A673 (cell line): ENCODE results near the gene NCR1. TPM values are rescaled to one million over a fixed set of nuclear protein-coding genes. Genes with fewer than 3 reads are reported as not detected.

Experiments
- BruUV-seq: library from RNA; stranded (reverse); fragments of 400-500 nt; replicated peaks from 2 replicates; lab custom pipeline; 2021; lab: Mats Ljungman, UMichigan
- CTCF ChIA-PET: fragments of 300-600 bp; sonication (Branson Sonifier 250); formaldehyde crosslinking; loops from one replicate; lab custom pipeline; 2022; ENCODE audit warnings: antibody characterized with exemption; lab: Charles Lee
- POLR2A ChIA-PET: fragments of 300-600 bp; sonication (Branson Sonifier 250); formaldehyde crosslinking; loops from one replicate; lab custom pipeline; 2022; ENCODE audit warnings: antibody characterized with exemption; ENCODE audit not compliant: low non-redundant PET; lab: Charles Lee
- DNase-seq: peaks from one replicate; pipeline ENCODE4 v3.0.0-alpha.2; 2015; ENCODE audit warnings: low spot score
- H3K27ac ChIP-seq: fragments of 200-600 bp; sonication (generic); 2 replicates; pipeline ENCODE4 v1.5.1; 2016; ENCODE audit warnings: mixed run types, low read depth, mild to moderate bottlenecking, mixed read lengths, antibody characterized with exemption, low read length; ENCODE audit not compliant: poor library complexity, severe bottlenecking
- H3K27me3 ChIP-seq: fragments of 200-600 bp; sonication (generic); replicated peaks from 2 replicates; pipeline ENCODE4 v1.6.1; 2017; ENCODE audit warnings: mixed run types, low read depth, mild to moderate bottlenecking, mixed read lengths, antibody characterized with exemption, low read length; ENCODE audit not compliant: insufficient read depth, poor library complexity
- H3K36me3 ChIP-seq: fragments of 200-600 bp; sonication (generic); 2 replicates; pipeline ENCODE4 v1.6.1; 2016; ENCODE audit warnings: mixed run types, mild to moderate bottlenecking, mixed read lengths, antibody characterized with exemption, low read length; ENCODE audit not compliant: insufficient read depth, poor library complexity, severe bottlenecking
- H3K4me1 ChIP-seq: fragments of 200-600 bp; sonication (generic); 2 replicates; pipeline ENCODE4 v1.6.1; 2017; ENCODE audit warnings: mixed run types, mild to moderate bottlenecking, mixed read lengths, antibody characterized with exemption, low read length; ENCODE audit not compliant: insufficient read depth, poor library complexity, severe bottlenecking
- H3K4me3 ChIP-seq: fragments of 200-600 bp; sonication (generic); 2 replicates; pipeline ENCODE4 v1.5.1; 2016; ENCODE audit warnings: low read depth, mixed run types, mild to moderate bottlenecking, mixed read lengths, low read length; ENCODE audit not compliant: poor library complexity, severe bottlenecking
- H3K9me3 ChIP-seq: fragments of 200-600 bp; sonication (generic); 2 replicates; pipeline ENCODE4 v1.6.1; 2016; ENCODE audit warnings: mixed run types, low read depth, mild to moderate bottlenecking, mixed read lengths, antibody characterized with exemption, low read length; ENCODE audit not compliant: poor library complexity, severe bottlenecking
- CTCF ChIP-seq: fragments of 300-800, 200-600 bp; sonication (generic); conservative IDR thresholded peaks from 2 replicates; pipeline ENCODE4 v1.5.1; 2017; ENCODE audit warnings: low read depth, mild to moderate bottlenecking, antibody characterized with exemption, low read length, moderate library complexity, mixed read lengths
- EZH2 ChIP-seq: fragments of 200-600 bp; sonication (generic); IDR thresholded peaks from 2 replicates; pipeline ENCODE4 v1.6.1; 2017; ENCODE audit warnings: borderline replicate concordance, low read depth, mild to moderate bottlenecking, mixed read lengths, antibody characterized with exemption, low read length; ENCODE audit not compliant: poor library complexity, severe bottlenecking
- intact Hi-C: fragments of 100-400 bp; cut with micrococcal nuclease; formaldehyde crosslinking; loops from one replicate; pipeline ENCODE4 v1.10.0; 2022; ENCODE audit not compliant: unreplicated experiment
- total RNA-seq: library from RNA; stranded (reverse); gene quantifications from 2 replicates; pipeline ENCODE4 v1.2.3, GENCODE V29; 2021

The NCR1 gene
- total RNA-seq, 1 experiment from 2014 or later, result not detected

- CTCF ChIA-PET, result no interaction called here
- no peaks in the 10 kb centered on the region for H3K27me3 ChIP-seq
- no peak overlapping the region for H3K27ac ChIP-seq
- H3K4me1 ChIP-seq, result no peaks in the 10 kb centered on the region
- TF ChIP-seq CTCF, result no peak
- no peak for TF ChIP-seq EZH2
- no peaks in the 10 kb centered on the region for H3K36me3 ChIP-seq
- DNase-seq, result no peak
- H3K9me3 ChIP-seq, result no peaks in the 10 kb centered on the region
- H3K4me3 ChIP-seq, result no peak overlapping the region
- intact Hi-C loops, result no loop called here
- POLR2A ChIA-PET, result no interaction called here
- no TSS peak for BruUV-seq
Measured at GRCh38 chr19:54955376-54955775, 49.4 kb downstream of the NCR1 start.

- CTCF ChIA-PET, result no interaction called here
- no peaks in the 10 kb centered on the region for H3K27me3 ChIP-seq
Measured at GRCh38 chr19:54959840-54960239, 53.9 kb downstream of the NCR1 start.

More at GRCh38 chr19:54959840-54960239, 53.9 kb downstream of the NCR1 start:
- TF ChIP-seq CTCF, result no peak
- no peak overlapping the region for H3K27ac ChIP-seq
- H3K9me3 ChIP-seq, result no peaks in the 10 kb centered on the region
- BruUV-seq, result no TSS peak
- DNase-seq, result no peak
- POLR2A ChIA-PET, result no interaction called here
- H3K36me3 ChIP-seq, result no peaks in the 10 kb centered on the region
- H3K4me1 ChIP-seq, result no peaks in the 10 kb centered on the region
- H3K4me3 ChIP-seq, result no peak overlapping the region
- intact Hi-C loops, result no loop called here

Other genes with a start within 250 kb of the NCR1 start
- gene LILRB4, start 243.2 kb upstream of the NCR1 start, total RNA-seq, result not detected in 2 replicates
- gene KIR3DL3, start 181.7 kb upstream of the NCR1 start, total RNA-seq, result not detected in 2 replicates
- not detected in 2 replicates for gene KIR2DL3, start 167.6 kb upstream of the NCR1 start, total RNA-seq
- not detected in 2 replicates for gene KIR2DL1, start 136.4 kb upstream of the NCR1 start, total RNA-seq
- gene KIR2DL4, start 102.5 kb upstream of the NCR1 start, total RNA-seq, result not detected in 2 replicates
- gene KIR3DL1, start 89.7 kb upstream of the NCR1 start, total RNA-seq, result not detected in 2 replicates
- gene KIR2DS4, start 73.5 kb upstream of the NCR1 start, total RNA-seq, result not detected in 2 replicates
- gene KIR3DL2, start 55.7 kb upstream of the NCR1 start, total RNA-seq, result not detected in 2 replicates
- not detected in 2 replicates for gene FCAR, start 31.9 kb upstream of the NCR1 start, total RNA-seq
- not detected in 2 replicates for gene NLRP7, start 41.4 kb downstream of the NCR1 start, total RNA-seq
- gene NLRP2, start 60.2 kb downstream of the NCR1 start, total RNA-seq, result 34.1 and 41.9 TPM in 2 replicates
- gene GP6, start 132.1 kb downstream of the NCR1 start, total RNA-seq, result 0.22 TPM in 1 of 2 replicates, not detected in the other
- gene RDH13, start 157.0 kb downstream of the NCR1 start, total RNA-seq, result 19.0 and 24.4 TPM in 2 replicates
- gene EPS8L1, start 169.7 kb downstream of the NCR1 start, total RNA-seq, result 7.7 and 10.2 TPM in 2 replicates
- 85.7 and 94.6 TPM in 2 replicates for gene PPP1R12C, start 211.5 kb downstream of the NCR1 start, total RNA-seq
- gene TNNT1, start 243.1 kb downstream of the NCR1 start, total RNA-seq, result 37.6 and 54.3 TPM in 2 replicates